NCI-H146 treated with DMSO at 0.1 percent for 48 hours (cell line): ENCODE results near the gene NUB1.

Experiments
- DNase-seq: peaks from one replicate; lab custom pipeline; 2025; ENCODE audit not compliant: unreplicated experiment; lab: John Stamatoyannopoulos, UW

Gene NUB1

GRCh38 chr7:151388430-151388829, 46.8 kb downstream of the NUB1 start:
- DNase-seq = no peak

- DNase-seq = no peak
These were observed 47.6 kb downstream of the NUB1 start for GRCh38 chr7:151389096-151389767.

GRCh38 chr7:151389768-151390597, 48.4 kb downstream of the NUB1 start:
- DNase-seq = no peak

GRCh38 chr7:151390598-151391357, 49.2 kb downstream of the NUB1 start:
- no peak for DNase-seq

GRCh38 chr7:151391358-151391730, 49.7 kb downstream of the NUB1 start:
- DNase-seq = no peak

GRCh38 chr7:151392002-151392401, 50.4 kb downstream of the NUB1 start:
- DNase-seq = no peak

GRCh38 chr7:151392426-151392825, 50.8 kb downstream of the NUB1 start:
- DNase-seq = no peak

- no peak for DNase-seq
These were observed 51.7 kb downstream of the NUB1 start for GRCh38 chr7:151393031-151393977.

GRCh38 chr7:151394076-151395035, 52.7 kb downstream of the NUB1 start:
- DNase-seq = no peak

- no peak for DNase-seq
These were observed 53.4 kb downstream of the NUB1 start for GRCh38 chr7:151395036-151395367.

GRCh38 chr7:151396328-151396970, 54.8 kb downstream of the NUB1 start:
- no peak for DNase-seq

GRCh38 chr7:151397026-151397425, 55.4 kb downstream of the NUB1 start:
- DNase-seq = no peak

- DNase-seq = no peak
These were observed 57.1 kb downstream of the NUB1 start for GRCh38 chr7:151398446-151399304.

GRCh38 chr7:151399305-151399601, 57.6 kb downstream of the NUB1 start:
- no peak for DNase-seq

- DNase-seq = no peak
These were observed 58.3 kb downstream of the NUB1 start for GRCh38 chr7:151399906-151400305.

GRCh38 chr7:151400626-151401315, 59.2 kb downstream of the NUB1 start:
- no peak for DNase-seq

- DNase-seq = no peak
These were observed 60.6 kb downstream of the NUB1 start for GRCh38 chr7:151402029-151402835.
